Fibroblast of mammary gland (primary cell): ENCODE results near the gene NUP37.

Experiments
- DNase-seq: peaks from one replicate; pipeline ENCODE4 v3.0.0-alpha.2; 2010; ENCODE audit warnings: low read depth
- H3K4me3 ChIP-seq: 2 replicates; pipeline ENCODE4 v1.5.1; 2011; ENCODE audit warnings: low read depth, mild to moderate bottlenecking, low read length, moderate library complexity; ENCODE audit not compliant: control insufficient read depth
- CTCF ChIP-seq: conservative IDR thresholded peaks from 2 replicates; pipeline ENCODE4 v1.5.1; 2011; ENCODE audit warnings: low read depth, low read length, inconsistent platforms; ENCODE audit not compliant: control insufficient read depth, insufficient read depth

Gene NUP37

GRCh38 chr12:102120886-102121285 lies 972 bp upstream of the NUP37 start:
- peak overlapping the region; percentile 89 for H3K4me3 ChIP-seq
- peak; percentile 51 for DNase-seq
- TF ChIP-seq CTCF: no peak

GRCh38 chr12:102120564-102120873 lies 605 bp upstream of the NUP37 start:
- no peak for DNase-seq
- peak overlapping the region; percentile 89 for H3K4me3 ChIP-seq
- no peak for TF ChIP-seq CTCF

GRCh38 chr12:102118874-102119273 lies 1.0 kb downstream of the NUP37 start:
- H3K4me3 ChIP-seq: peak overlapping the region; percentile 89
- TF ChIP-seq CTCF: no peak
- DNase-seq: no peak

- no peak for TF ChIP-seq CTCF
These were observed 3.5 kb downstream of the NUP37 start for GRCh38 chr12:102116392-102116791.

GRCh38 chr12:102114212-102114611 lies 5.7 kb downstream of the NUP37 start:
- no peak overlapping the region for H3K4me3 ChIP-seq
- TF ChIP-seq CTCF: no peak
- DNase-seq: no peak

More at GRCh38 chr12:102116392-102116791, 3.5 kb downstream of the NUP37 start:
- no peak overlapping the region for H3K4me3 ChIP-seq
- no peak for DNase-seq

- DNase-seq: no peak
- no peak for TF ChIP-seq CTCF
- no peak overlapping the region for H3K4me3 ChIP-seq
These were observed 9.1 kb downstream of the NUP37 start for GRCh38 chr12:102110782-102111181.

- DNase-seq: no peak
- H3K4me3 ChIP-seq: no peak overlapping the region
- no peak for TF ChIP-seq CTCF
These were observed 11.9 kb downstream of the NUP37 start for GRCh38 chr12:102107970-102108369.
